HG02571 (cell line): ENCODE measurements around the gene RANGAP1.

ENCODE experiments used
- ATAC-seq: cut with Tn5 transposase; IDR thresholded peaks from one replicate; pipeline ENCODE4 v1.9.1; 2021; ENCODE audit warnings: mild to moderate bottlenecking, moderate library complexity; ENCODE audit not compliant: unreplicated experiment

Gene RANGAP1

GRCh38 chr22:41285820-41286638, at the start of gene RANGAP1:
Gene RANGAP1 (minus strand): TSS chr22:41286187. CDS start chr22:41281044, 5,143 bp downstream.
- ATAC-seq: peak; percentile 91

DNA sequence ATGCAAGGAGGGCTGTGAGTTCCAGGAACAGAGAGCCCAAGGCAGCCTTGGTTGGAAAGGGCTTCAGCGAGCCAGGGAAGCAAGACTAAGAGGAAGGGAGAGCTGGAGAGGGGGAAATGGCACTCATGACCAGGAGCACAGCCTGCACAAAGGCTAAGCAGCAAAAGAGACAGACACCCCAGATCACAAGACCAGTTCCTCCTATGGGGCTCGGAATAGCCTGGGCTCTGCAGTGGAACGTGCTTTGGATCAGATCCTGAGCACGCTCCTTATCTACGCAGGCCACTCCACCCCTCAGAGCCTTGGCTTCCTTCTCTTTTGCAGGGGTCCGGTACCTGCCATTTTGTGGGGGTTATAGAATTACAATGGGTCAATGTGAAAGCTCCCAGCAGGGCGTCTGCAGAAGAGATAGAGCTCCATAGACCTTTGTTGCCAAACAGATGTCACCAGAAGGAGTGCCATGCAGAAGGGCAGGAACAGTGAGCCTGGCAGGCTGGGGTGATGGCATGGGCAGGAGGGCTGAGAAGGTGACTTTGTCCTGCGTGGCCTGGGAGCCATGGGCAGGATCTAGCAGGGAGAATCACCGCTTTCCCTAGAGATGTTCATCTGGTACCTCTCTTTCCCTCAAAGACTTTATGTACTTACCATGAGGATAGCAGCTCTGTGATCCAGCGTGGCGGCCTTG, 49.1 kb upstream of the RANGAP1 start:
- ATAC-seq: no peak

DNA sequence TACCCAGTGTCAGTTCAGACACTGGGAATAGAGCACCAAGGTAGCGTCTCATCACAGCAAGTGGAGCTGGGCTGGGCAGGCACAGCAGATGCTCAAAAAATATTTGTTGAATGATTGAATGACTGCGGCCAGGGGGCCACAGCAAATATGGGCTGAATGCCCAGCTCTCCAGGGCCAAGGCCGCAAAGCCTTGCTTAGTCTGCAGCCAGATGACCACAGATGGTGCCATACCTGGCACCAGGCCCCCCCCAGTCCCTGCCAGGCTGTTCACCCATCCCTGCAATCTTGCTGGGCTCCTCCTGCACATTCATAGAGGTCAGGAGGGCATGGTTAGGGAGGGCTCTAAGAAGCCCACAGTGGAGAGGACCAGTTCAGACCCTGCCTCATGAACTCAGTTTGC, 48.2 kb upstream of the RANGAP1 start:
- ATAC-seq: no peak

DNA sequence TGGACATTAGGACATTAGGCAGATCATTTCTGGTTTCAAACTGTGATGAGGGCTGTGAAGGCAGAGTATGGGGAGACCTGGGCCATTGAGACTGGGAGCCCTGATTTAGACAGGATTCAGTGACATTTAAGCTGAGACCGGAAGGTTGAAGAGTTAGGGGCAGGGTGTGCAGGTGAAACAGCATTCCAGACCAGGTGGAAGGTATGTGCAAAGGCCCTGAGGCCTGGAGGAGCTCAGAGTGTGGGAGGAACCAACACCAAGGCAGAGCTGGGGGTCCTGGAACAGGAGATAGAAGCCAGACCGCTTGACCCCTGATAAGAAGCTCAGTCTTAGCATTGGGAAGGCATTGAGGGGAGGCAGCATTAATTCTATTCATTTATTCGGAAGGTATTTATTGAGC, 47.8 kb upstream of the RANGAP1 start:
- no peak for ATAC-seq

DNA sequence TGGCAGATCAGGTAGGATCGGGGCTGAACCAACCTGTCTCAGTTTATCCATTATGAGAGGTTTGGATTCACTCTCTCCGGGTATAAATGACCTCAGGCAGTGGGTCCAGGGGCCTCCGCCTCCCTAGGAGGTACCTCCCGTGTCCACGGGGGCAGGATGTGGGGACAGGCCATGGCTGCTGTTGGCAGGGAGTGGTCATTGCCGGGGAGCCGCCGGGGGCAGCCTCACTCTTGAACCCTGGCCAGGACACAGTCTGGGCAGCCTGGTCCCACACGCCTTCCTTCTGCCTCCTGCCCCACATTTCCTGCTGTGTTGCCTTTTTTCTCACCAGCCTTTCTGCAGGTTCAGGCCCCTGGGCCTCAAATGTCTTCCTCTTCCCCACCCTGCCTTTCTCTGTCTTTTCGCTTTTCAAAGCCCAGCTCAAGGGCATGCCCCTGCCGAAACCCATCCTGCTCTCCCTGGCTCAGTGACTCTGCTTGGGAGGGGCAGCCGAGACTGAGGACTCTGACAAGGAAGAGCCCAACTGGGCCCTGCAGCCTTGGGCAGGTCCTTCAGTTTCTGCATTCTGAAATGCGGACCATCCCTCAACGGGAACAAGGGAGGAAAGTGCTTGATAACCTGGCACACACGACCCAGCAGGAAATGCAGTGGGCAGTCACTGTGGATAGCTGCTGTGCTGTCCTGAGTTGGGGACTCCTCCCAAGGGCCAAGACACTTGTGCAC, 46.4 kb upstream of the RANGAP1 start:
- no peak for ATAC-seq

DNA sequence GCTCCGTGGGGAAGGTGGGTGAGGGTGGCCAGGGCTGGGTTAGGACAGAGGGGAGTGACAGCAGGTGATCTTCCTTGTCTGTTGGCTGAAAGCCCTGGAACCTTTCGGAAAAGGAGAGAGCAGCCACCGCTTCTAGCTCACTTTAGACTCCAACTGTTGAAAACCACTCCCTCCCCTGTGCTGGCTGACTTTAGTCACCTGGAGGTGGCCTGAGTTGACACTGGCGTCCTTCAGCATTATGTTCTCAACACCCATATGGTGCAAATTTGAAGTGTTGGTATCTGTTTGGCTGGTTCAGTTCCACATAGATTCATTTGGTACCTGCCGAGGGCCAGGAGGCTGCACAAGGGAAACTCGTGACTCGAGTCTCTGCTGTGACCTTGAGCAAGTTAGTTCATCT, 44.2 kb upstream of the RANGAP1 start:
- ATAC-seq: no peak

GRCh38 chr22:41327124-41327523, 41.1 kb upstream of the RANGAP1 start:
- ATAC-seq: no peak

- ATAC-seq: no peak
Measured at GRCh38 chr22:41324821-41325528, 39.0 kb upstream of the RANGAP1 start.

DNA sequence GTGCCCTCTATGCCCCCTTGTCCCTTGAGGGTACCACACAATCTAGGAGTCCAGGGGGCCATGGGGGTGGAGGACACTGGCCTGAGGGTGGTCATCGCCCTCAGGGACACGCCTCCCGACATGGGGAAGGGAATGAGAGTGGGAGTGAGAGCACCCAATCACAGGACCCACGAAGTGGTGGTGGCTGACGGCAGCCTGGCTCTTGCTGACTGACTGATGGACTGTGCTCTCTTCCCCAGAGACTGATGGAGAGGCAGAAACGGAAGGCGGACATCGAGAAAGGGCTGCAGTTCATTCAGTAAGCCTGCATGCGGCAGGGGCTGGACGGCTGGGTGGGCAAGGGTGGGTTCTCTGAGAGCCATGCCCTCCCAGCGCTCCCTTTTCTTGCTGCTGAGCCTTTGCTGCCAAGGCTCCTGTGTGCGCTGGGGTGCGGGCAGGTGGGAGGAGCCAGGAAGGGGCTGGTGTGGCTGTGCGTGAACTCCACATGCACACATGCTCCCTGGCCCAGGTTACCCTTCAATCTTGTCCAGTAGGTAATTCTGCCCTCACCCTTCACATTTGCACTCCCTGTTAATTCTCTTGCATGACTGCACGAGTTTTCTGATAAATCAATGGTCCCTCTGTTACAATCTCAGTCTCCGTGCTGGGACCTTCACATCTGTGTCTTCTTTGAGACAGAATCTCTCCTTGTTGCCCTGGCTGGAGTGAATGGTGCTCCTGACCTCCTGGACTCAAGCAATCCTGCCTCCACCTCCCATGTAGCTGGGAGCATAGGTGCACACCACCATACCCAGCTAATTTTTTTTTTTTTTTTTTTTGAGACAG, 34.6 kb upstream of the RANGAP1 start:
- ATAC-seq: no peak

DNA sequence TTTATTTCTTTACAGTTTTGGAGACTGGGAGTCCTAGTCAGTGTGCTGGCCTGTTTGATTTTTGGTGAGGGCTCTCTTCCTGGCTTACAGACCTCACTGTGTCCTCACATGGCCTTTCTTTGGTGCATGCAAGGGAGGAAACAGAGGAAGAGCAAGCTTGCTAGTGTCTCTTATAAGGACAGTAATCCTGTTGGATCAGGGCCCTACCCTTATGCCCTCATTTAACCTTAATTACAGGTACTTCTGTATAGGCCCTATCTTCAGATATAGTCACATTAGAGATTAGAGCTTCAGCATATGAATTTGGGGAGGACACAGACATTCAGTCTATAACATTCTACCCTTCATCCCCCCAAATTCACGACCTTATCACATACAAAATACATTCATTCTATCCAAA, 29.6 kb upstream of the RANGAP1 start:
- ATAC-seq: no peak

GRCh38 chr22:41314821-41315220, 28.8 kb upstream of the RANGAP1 start:
- ATAC-seq: no peak

- no peak for ATAC-seq
Measured at GRCh38 chr22:41311487-41311886, 25.5 kb upstream of the RANGAP1 start.

GRCh38 chr22:41310336-41310735, 24.3 kb upstream of the RANGAP1 start:
- no peak for ATAC-seq

DNA sequence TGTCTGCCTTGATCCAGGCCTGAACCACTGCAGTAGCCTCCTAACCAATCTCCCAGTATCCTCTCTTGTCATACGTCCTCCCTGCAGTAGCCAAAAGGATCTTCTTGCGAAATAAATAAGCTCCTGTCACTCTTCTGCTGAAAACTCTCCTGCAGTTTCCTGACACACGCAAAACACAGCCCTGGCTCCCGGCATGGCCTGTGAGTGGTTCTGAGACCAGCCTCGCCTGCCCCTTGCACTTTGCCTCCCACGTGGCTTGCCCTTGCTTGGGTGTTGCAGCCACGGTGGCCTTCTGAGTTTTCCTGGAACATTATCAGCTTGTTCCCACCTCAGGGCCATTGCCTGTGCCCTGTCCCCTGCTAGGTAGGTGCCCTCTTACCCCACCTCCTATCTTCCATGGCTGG, 22.6 kb upstream of the RANGAP1 start:
- no peak for ATAC-seq

GRCh38 chr22:41308054-41308453, 22.1 kb upstream of the RANGAP1 start:
- ATAC-seq: no peak

DNA sequence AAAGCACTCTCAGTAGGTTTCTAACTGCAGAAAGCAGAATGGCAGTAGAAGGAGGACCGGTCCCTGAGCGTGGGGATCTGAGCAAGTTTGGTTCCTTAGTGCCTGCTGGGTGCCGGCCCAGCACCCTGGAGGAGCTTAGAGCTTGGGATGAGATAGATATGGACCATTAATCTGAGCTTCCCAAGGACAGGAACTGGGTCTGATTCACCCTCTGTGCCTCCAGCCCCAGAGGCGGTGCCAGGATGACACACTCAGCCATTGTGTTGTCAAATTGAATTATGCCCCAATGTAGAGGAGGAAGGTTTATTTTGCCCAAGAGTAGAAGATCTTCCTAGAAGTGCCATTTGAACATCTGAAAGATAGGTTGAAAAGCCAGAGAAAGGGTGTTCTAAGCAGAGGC, 19.7 kb upstream of the RANGAP1 start:
- ATAC-seq: no peak

GRCh38 chr22:41302811-41303210, 16.8 kb upstream of the RANGAP1 start:
- ATAC-seq: no peak

GRCh38 chr22:41302021-41302767, 16.2 kb upstream of the RANGAP1 start:
- ATAC-seq: no peak
